Transverse colon (tissue), 4 donors: Measurements from ENCODE around the gene UQCC2.

Experiments used
- EP300 ChIP-seq: sonication (generic); formaldehyde crosslinking; IDR thresholded peaks from one replicate; pipeline ENCODE4 v1.6.1; 2017; ENCODE audit warnings: antibody characterized with exemption, low read depth
- POLR2A ChIP-seq: fragments of 450-650 bp; IDR thresholded peaks from one replicate; pipeline ENCODE4 v1.6.1; 2016; ENCODE audit warnings: antibody characterized with exemption, mild to moderate bottlenecking, moderate library complexity
- POLR2AphosphoS5 ChIP-seq, 3 donors: sonication (generic); formaldehyde crosslinking; IDR thresholded peaks; one replicate each; pipeline ENCODE4 v1.6.1; 2016; ENCODE audit warnings: antibody characterized with exemption in 3 of 3
- TF ChIP-seq, protein P1 (sequence below), 5 experiments: fragments of 200-600 bp in 3 of 5; fragments of 450-650 bp in 2 of 5; sonication (generic) in 3 of 5; IDR thresholded peaks; 1 replicate in 2 of 5; 2 replicates in 3 of 5; pipeline ENCODE4 v1.5.1; 2016 to 2017; ENCODE audit warnings: antibody characterized with exemption in 5 of 5, inconsistent platforms in 3 of 5, mild to moderate bottlenecking in 2 of 5, moderate library complexity in 1 of 5

GRCh38 chr6:33654831-33655554 lies 56.5 kb downstream of the UQCC2 start:
- TF ChIP-seq, protein P1, sequence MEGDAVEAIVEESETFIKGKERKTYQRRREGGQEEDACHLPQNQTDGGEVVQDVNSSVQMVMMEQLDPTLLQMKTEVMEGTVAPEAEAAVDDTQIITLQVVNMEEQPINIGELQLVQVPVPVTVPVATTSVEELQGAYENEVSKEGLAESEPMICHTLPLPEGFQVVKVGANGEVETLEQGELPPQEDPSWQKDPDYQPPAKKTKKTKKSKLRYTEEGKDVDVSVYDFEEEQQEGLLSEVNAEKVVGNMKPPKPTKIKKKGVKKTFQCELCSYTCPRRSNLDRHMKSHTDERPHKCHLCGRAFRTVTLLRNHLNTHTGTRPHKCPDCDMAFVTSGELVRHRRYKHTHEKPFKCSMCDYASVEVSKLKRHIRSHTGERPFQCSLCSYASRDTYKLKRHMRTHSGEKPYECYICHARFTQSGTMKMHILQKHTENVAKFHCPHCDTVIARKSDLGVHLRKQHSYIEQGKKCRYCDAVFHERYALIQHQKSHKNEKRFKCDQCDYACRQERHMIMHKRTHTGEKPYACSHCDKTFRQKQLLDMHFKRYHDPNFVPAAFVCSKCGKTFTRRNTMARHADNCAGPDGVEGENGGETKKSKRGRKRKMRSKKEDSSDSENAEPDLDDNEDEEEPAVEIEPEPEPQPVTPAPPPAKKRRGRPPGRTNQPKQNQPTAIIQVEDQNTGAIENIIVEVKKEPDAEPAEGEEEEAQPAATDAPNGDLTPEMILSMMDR (IDR thresholded peaks at IDR 0.05): no peak
- TF ChIP-seq POLR2AphosphoS5 (IDR thresholded peaks at IDR 0.05) (no peak), POLR2A (no peak), EP300 (no peak)
